ENCODE results near the gene SAMD1. TPM values are rescaled to one million over a fixed set of nuclear protein-coding genes. Genes with fewer than 3 reads are reported as not detected.

SAMD1 gene
- total RNA-seq, 4 donors from 2014 or later = 8.6 to 21.9 (median 11.3) TPM

- TF ChIP-seq CTCF (IDR thresholded peaks at IDR 0.05; ENCODE audit: low read depth) = no peak
Observed at GRCh38 chr19:14073925-14074838, 16.4 kb downstream of the SAMD1 start.

- no peak for TF ChIP-seq CTCF (IDR thresholded peaks at IDR 0.05; ENCODE audit: low read depth)
Observed at GRCh38 chr19:14073261-14073924, 17.2 kb downstream of the SAMD1 start.

GRCh38 chr19:14072535-14073260, 17.9 kb downstream of the SAMD1 start, which contains the start of gene MISP3:
MISP3 (plus strand) TSS chr19:14072786; CDS start chr19:14073310, 524 bp downstream.
- no peak for TF ChIP-seq CTCF (IDR thresholded peaks at IDR 0.05; ENCODE audit: low read depth)

GRCh38 chr19:14070268-14071050, 20.1 kb downstream of the SAMD1 start:
- no peak for TF ChIP-seq CTCF (IDR thresholded peaks at IDR 0.05; ENCODE audit: low read depth)

- no peak for TF ChIP-seq CTCF (IDR thresholded peaks at IDR 0.05; ENCODE audit: low read depth)
Observed at GRCh38 chr19:14066134-14066533, 24.4 kb downstream of the SAMD1 start.

GRCh38 chr19:14063105-14063504, 27.4 kb downstream of the SAMD1 start:
- no peak for TF ChIP-seq CTCF (IDR thresholded peaks at IDR 0.05; ENCODE audit: low read depth)

Measured in subcutaneous adipose tissue (tissue), 4 donors.